Spleen (tissue), 7 donors: ENCODE data around the gene RAD23A.

Experiments
- CTCF ChIP-seq, 11 experiments: fragments of 200-600 bp in 7 of 11; fragments of 450-650 bp in 4 of 11; sonication (generic) in 4 of 11; IDR thresholded peaks in 8 of 11; conservative IDR thresholded peaks in 3 of 11; 1 replicate in 7 of 11; 2 replicates in 4 of 11; pipeline versions ENCODE4 v1.4.0 to v1.8.0; 2016 to 2021; ENCODE audit warnings: antibody characterized with exemption in 11 of 11, inconsistent platforms in 4 of 11, mild to moderate bottlenecking in 1 of 11
- POLR2A ChIP-seq, 3 donors: fragments of 450-650 bp; IDR thresholded peaks; one replicate each; pipeline ENCODE4 v1.5.1; 2017; ENCODE audit warnings: antibody characterized with exemption in 3 of 3, mild to moderate bottlenecking in 1 of 3
- donor health status: DM: no; HTN: no; CAD: no; lungs with moderate emphysema.
- donor health status: DM: no; HTN: no; CAD: no.
- donor health status: DM: no; HTN: no; CAD: no.

DNA sequence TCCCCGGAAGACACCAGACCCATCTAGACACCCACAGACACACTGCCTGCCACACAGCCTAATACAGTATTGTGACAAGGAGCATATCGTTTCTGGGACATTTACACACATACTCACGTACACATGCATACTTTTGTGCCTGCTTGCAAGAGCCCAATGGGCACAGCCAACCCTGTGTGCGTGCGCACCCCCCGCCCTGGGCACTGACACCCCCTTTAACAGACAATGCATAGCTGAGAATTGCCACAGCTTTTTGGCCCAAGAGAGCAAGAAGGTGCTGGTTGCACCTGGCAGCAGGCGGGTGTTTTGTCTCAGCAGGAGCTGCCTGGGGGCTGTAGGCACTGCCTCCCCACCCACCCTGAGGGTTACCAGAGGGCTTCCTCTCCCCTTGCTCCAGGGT, 47.9 kb downstream of the RAD23A start:
- TF ChIP-seq POLR2A (IDR thresholded peaks at IDR 0.05) (no peak), CTCF (IDR thresholded peaks at IDR 0.05 in 8 of 11, conservative IDR thresholded peaks at IDR 0.05 in 3 of 11) (no peak)
